Measurements from ENCODE around the gene GCFC2.
"Not testable (repeated sequence)": the region's sequence is repeated elsewhere in the genome, so short reads cannot be mapped to it uniquely, and the experiment has no call there.

The GCFC2 gene

GRCh38 chr2:75710577-75711253, at the start of gene GCFC2:
GCFC2 (minus strand) TSS chr2:75710915; CDS start chr2:75710855, 60 bp downstream.
- peak; percentile 13 to 59 for DNase-seq

GRCh38 chr2:75752828-75753227, 42.1 kb upstream of the GCFC2 start:
- DNase-seq, result no peak

DNA sequence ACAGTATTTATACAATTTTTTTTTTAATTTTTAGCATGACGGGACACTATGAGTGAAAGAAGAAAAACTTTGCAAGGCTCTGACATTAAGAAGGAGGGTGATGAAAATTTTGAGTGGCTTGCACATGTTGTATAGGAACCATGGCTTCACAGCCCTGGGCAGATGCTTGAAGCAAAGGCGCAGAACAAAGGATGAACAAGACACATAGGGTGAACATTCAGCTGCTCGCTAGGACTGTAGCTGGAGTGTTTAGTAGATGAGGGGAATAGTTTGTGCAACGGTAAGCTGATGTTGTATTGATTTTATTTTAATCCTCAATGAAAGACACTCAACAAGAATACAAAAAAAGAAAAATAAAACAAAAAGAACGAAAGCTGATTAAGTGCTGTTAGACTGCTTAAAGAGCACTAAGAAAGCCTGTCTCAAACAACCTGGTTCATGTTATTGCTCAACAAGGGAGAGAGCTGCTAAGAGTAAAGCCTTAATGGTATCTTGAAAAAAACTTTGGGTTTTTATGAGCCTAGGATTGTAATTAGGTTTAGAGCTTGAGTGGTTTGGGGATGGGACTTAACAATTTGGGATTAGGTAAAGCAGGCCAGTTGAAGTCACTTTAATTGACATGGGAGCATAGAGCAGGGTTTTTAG, 41.2 kb upstream of the GCFC2 start:
- DNase-seq, result no peak

- DNase-seq, result no peak
Observed at GRCh38 chr2:75751360-75751759, 40.6 kb upstream of the GCFC2 start.

GRCh38 chr2:75737961-75738360, 27.2 kb upstream of the GCFC2 start:
- DNase-seq, result no peak

DNA sequence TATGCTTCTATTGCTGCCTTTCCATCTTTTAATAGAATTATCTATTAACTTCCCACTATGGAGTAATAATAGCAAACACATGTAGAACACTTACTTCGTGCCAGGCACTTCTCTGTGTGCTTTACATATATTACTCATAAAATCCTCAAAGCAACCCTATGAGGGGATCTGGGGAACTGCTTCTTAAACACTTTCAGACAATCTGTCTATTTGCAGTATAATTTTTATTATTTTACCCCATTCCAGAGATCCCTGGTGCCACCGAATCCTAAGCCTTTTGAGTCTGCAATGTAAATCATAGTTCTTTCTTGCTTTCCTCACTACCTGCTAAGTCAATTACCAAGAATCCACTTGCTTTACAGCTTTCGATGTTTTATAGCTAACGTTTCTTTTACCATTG, 25.6 kb upstream of the GCFC2 start:
- no peak for DNase-seq

- DNase-seq, result no peak
Observed at GRCh38 chr2:75729861-75730260, 19.1 kb upstream of the GCFC2 start.

DNA sequence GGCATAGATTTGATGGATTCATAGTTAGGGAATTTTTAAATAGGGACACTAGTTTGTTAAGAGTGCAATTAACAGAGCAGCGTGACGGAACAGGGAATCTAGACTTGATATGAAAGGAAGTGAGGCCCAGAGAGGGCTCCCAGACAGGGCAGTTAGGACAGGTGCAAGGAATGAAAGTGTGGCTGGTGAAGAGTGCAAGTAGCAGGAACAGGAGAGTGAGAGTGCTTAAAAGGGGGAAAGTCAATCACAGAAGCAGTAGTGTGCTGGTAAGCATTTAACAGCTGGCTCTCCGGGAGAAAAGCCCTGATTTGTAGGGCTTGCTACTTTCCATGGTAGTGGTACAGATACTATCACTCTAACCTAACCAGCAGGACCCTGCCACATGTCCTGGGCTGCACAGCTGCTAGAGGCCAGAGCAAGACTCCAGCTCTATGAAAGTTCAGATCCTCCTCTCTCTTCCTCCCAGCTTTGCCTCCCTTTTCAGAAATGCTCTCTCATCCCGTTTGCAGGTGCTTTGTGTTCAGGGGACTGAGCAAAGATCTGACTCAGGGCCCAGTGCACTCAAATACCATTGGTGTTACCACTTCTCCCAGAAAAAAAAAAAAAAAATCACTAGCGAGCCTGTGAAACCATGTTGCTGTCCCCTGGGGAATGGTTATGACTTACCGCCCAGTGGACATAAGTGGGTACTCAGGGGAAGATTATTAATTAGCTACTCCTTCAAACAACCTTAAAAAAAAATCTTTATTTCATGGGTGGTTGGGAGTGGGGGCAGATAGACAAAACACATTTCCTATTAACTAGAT, 18.1 kb upstream of the GCFC2 start:
- no peak for DNase-seq

GRCh38 chr2:75722687-75723086, 12.0 kb upstream of the GCFC2 start:
- DNase-seq, result no peak

GRCh38 chr2:75720525-75720924, 9.8 kb upstream of the GCFC2 start:
- DNase-seq, result no peak

DNA sequence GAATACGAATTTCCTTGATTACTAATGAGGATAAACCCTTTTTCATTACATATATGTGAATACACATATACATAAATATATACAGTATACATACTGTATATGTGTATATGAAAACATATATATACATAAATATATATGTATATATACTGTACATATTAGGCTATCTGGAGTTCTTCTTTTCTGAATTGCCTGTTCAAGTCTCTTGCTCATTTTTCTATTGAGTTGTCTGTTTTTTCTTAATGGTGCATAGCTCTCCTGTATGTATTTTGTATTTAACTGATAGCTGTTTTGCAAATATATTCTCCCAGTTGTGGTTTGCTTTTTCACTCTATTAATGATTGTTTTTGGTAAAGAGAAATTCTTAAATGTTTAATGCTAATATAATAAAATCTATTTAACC, 8.9 kb upstream of the GCFC2 start:
- no peak for DNase-seq

DNA sequence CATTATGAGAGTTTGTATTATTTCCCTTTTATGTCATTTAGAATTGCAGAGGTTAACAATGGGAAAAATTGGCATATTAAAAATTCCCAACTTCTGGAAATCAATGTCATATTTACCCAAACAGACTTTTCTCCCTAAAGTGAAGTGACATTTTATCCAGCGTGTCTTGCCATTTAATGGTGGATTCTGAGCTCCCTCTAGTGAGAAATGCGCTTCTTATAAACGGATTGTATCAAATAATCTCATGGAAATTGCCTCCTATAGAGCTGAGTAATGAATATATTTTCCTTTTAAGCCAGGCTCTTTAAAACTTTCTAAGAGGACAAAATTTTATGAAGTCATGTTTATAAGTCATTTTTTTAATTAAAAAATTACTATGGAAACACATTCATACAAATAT, 5.7 kb upstream of the GCFC2 start:
- no peak for DNase-seq

DNA sequence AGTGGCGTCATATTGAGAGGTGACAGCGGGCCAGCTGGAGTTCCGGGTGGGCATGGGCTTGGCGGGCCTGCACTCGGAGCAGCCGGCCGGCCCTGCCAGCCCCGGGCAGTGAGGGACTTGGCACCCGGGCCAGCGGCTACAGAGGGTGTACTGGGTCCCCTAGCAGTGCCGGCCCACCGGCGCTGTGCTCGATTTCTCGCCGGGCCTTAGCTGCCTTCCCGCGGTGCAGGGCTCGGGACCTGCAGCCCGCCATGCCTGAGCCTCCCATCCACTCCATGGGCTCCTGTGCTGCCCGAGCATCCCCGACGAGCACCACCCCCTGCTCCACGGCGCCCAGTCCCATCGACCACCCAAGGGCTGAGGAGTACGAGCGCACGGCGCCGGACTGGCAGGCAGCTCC, 875 bp upstream of the GCFC2 start:
- DNase-seq, result not testable (repeated sequence)

GRCh38 chr2:75710220-75710576, 517 bp downstream of the GCFC2 start:
- DNase-seq, result no peak

GRCh38 chr2:75709297-75709696, 1.4 kb downstream of the GCFC2 start:
- no peak for DNase-seq

GRCh38 chr2:75707901-75708300, 2.8 kb downstream of the GCFC2 start:
- DNase-seq, result no peak

GRCh38 chr2:75705921-75706320, 4.8 kb downstream of the GCFC2 start:
- DNase-seq, result no peak

DNA sequence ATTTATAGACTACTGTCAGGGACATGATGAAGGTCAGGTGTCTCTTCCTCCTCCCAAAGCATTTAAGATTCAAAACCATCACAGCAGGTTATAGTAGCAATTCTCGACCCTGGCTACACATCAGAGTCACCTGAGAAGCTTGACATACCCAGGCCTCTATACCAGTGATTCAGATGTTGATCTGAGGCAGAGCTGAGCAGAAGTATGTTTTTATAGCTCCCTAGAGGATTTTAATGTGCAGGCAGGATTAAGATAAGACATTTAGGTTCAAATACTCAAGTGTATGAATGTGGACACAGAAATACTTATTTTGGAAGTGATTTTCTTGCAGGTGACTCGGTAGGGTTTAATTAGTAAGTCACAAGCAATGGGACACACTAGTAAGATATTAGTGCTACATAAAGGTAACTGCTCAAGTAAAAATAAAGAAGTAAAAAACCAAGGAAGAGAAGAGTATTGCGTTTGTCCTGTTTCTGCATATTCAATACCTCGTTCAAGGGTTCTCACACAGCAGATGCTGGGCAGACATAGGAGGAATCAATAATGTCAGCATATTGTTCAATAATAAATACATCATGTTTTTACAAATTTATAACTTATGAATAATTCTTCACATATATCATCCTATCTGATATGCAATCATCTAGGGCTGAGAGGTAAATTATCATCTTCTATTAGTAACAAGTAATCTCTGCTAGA, 7.0 kb downstream of the GCFC2 start:
- DNase-seq, result no peak

GRCh38 chr2:75702593-75702992, 8.1 kb downstream of the GCFC2 start:
- no peak for DNase-seq

GRCh38 chr2:75698918-75699317, 11.8 kb downstream of the GCFC2 start:
- DNase-seq, result no peak

DNA sequence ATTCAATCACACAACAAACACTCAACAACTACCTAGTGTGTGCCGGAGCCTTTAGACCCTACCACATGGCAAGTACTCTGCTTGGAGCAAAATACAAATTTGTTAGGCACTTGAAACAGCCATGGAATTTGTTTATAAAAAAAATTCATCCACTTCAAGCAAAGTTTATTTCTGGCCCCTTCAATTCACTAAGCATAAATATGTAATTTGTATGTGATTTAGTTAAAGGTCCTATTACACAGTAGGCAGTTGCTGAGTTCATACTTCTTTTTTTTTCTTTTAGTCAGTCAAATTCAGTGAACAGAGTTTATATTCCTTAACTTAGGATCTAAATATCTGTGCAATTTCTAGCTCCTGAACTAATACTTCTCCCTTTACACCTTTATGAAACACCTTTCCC, 22.5 kb downstream of the GCFC2 start:
- DNase-seq, result no peak

DNA sequence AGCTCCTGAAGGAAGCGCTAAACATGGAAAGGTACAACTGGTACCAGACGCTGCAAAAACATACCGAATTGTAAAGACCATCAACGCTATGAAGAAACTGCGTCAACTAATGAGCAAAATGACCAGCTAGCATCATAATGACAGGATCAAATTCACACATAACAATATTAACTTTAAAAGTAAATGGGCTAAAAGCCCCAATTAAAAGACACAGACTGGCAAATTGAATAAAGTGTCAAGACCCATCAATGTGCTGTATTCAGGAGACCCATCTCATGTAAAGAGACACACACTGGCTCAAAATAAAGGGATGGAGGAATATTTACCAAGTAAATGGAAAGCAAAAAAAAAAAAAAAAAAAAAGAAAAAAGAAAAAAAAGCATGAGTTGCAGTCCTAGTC, 27.3 kb downstream of the GCFC2 start:
- DNase-seq, result not testable (repeated sequence)

DNA sequence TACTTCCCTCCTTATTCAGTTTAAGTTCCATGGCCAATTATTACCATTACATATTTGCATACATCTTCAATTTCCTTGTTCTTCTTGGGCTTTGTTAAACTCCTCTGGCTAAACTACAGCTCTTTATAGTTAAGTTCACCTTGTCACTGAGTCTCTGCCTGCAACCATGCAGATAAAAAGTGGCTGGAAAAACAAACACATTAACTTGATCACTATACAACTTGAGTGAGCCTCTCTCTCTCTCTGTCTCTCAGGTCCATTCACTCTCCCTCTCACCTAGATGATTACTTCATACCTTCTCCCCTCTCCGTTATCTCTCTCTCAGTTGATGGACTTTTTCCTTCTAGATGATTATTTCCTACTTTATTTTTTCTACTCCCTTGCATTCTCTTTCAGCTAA, 30.3 kb downstream of the GCFC2 start:
- DNase-seq, result no peak

DNA sequence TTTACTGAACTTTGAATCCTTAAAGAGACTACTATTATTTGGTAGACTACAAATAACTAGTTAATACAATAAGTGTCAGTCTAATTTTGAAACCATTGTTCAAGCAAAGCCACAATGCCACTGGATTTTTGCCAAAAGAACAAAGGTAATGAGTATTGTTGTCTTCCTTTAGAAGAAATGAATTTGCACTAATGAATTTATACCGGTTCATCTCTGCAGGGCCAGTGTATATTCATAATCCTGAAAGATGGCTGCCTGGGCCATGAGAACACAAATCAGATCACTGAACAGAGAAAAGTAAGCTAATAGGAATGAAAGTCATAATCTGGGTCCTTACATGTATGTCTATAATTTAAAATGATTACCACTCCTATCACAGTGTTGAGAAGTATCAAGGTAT, 31.2 kb downstream of the GCFC2 start:
- DNase-seq, result no peak

Measured in AML-193 (cell line).